Mononuclear cell (primary cell): ENCODE measurements around the gene C4orf33. TPM values are rescaled to one million over a fixed set of nuclear protein-coding genes. Genes with fewer than 3 reads are reported as not detected.
"Not testable (repeated sequence)": the region's sequence is repeated elsewhere in the genome, so short reads cannot be mapped to it uniquely, and the experiment has no call there.

Experiments used
- H3K27me3 ChIP-seq: 2 replicates; pipeline ENCODE4 v1.6.0; 2011; ENCODE audit warnings: low read length, control low read depth; ENCODE audit not compliant: insufficient read depth
- H3K4me1 ChIP-seq: 2 replicates; pipeline ENCODE4 v1.5.1; 2011; ENCODE audit warnings: mild to moderate bottlenecking, low read length, control low read depth; ENCODE audit not compliant: insufficient read depth
- H3K4me3 ChIP-seq: 2 replicates; pipeline ENCODE4 v1.5.1; 2011; ENCODE audit warnings: mild to moderate bottlenecking, low read length, moderate library complexity
- H3K9me3 ChIP-seq: 2 replicates; pipeline ENCODE4 v1.5.1; 2011; ENCODE audit warnings: low read depth, mild to moderate bottlenecking, control low read depth, low read length
- total RNA-seq: library from RNA; depleted of rRNA; stranded (reverse); fragments of >200 nt; gene quantifications from one replicate; pipeline ENCODE4 v1.2.3, GENCODE V29; 2012

Gene C4orf33, protein sequence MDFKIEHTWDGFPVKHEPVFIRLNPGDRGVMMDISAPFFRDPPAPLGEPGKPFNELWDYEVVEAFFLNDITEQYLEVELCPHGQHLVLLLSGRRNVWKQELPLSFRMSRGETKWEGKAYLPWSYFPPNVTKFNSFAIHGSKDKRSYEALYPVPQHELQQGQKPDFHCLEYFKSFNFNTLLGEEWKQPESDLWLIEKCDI
- 14.6 TPM for total RNA-seq

DNA sequence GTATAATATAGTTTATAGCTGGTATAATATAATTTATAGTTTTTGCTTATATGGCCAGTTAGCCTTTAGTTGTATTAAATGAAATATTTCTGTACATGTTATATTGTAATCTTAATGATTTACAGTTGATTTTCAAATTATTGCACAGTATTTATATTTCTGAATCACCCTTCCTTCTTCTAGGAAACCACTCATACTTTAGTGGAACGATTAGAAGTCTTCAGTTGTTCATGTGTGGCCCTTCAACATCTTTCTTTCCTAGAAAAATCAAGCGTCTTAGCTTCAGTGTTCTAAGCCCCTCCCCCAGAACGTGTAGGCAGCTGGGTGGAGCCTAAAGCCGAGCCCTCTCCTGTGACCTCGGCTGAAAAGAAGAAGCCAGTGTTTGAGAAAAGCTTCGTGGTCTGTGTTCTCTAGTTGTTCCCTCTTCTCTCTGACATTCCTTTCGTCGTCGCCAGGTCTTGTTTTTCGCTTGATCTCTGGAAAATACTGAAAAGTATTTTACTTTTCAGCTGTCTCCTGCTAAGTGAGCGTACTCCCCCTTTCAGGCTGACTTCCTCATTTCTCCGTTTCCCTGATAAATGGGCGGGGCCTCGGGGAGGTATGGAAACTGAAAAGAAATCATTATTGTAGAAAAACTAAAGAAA lies at the start of gene C4orf33:
Gene C4orf33, plus strand, starts transcription at position 342 of the 644 bp plus-strand sequence. CDS start 6,459 bp downstream, outside the sequence.
- no peaks in the 10 kb centered on the region for H3K9me3 ChIP-seq
- H3K27me3 ChIP-seq = no peaks in the 10 kb centered on the region
- peak within 1 kb of the TSS; percentile 86 for H3K4me3 ChIP-seq
- peaks cover 17% of the 10 kb centered on the region for H3K4me1 ChIP-seq

DNA sequence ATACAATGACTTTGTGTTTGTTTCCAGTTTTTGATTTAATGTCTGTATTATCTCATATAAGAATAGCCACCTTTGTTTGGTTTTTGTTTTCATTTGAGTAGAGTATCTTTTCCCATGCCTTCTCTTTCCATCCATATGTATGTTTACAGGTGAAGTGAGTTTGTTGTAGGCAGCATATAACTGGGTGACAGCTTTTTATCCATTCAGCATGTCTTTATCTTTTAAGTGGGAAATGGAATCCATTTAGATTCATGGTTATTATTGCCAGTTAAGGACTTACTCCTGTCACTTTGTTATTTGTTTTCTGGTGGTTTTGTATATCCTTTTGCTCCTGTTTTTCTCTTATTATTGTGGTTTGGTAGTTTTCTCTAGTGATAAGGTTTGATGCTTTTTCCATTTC lies 36.9 kb upstream of the C4orf33 start:
- no peak overlapping the region for H3K4me3 ChIP-seq
- H3K9me3 ChIP-seq = peaks cover 90% of the 10 kb centered on the region
- H3K4me1 ChIP-seq = no peaks in the 10 kb centered on the region
- H3K27me3 ChIP-seq = no peaks in the 10 kb centered on the region

DNA sequence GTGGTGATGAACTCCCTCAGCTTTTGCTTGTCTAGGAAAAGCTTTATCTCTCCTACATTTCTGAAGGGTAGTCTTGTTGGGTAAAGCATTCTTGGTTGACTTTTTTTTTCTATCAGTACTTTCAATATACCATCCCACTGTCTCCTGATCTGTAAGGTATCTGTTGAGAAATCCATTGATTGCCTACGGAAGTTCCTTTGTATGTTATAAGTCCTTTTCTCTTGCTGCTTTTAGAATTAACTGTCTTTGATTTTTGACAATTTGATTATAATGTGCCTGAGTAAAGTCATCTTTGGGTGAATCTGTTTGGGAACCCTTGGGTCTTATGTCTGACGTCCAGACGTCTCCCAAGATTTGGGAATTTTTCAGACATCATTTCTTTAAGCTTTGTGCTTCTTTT lies 33.4 kb upstream of the C4orf33 start:
- Histone ChIP-seq H3K27me3 (no peaks in the 10 kb centered on the region), H3K4me1 (no peaks in the 10 kb centered on the region), H3K4me3 (no peak overlapping the region), H3K9me3 (peaks cover 91% of the 10 kb centered on the region)

DNA sequence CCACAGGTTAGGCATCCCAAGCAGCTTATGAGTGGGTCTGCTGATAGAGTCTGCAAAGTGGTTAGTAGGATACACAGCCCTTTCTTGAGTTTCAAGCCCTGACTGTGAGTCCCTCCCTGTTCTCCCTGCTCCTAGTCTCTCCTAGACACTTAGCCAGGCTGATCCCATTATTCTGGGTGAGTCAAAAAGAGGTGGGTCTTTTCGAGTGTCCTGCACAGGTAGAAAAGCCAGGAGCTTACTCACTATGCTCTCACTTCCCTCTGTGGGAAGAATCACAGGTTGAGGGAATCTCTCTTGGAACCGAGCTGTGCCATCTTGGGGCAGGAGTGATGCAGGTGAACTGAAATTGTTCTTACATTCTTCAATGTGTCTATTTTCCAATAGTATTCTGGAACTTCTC lies 32.3 kb upstream of the C4orf33 start:
- peaks cover 80% of the 10 kb centered on the region for H3K9me3 ChIP-seq
- no peaks in the 10 kb centered on the region for H3K4me1 ChIP-seq
- no peak overlapping the region for H3K4me3 ChIP-seq
- H3K27me3 ChIP-seq = no peaks in the 10 kb centered on the region

DNA sequence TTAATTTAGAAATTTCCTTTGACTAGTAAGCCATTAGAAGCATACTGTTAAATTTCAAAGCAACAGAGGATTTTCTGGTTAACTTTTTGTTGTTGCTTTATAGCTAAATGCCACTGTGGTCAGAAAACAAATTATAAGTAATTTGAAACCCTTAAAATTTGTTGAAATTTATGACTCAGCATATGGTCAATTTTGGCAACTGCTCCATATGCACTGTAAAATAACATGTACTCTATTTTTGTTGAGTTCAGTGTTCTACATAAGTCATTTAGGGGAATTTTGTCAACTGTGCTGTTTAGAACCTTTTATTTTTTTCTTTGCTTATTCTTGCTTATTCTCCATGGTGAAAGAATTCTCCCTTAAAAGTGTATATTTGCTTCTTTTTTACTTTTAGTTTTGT lies 31.2 kb upstream of the C4orf33 start:
- H3K27me3 ChIP-seq = no peaks in the 10 kb centered on the region
- H3K9me3 ChIP-seq = peaks cover 70% of the 10 kb centered on the region
- no peak overlapping the region for H3K4me3 ChIP-seq
- no peaks in the 10 kb centered on the region for H3K4me1 ChIP-seq

DNA sequence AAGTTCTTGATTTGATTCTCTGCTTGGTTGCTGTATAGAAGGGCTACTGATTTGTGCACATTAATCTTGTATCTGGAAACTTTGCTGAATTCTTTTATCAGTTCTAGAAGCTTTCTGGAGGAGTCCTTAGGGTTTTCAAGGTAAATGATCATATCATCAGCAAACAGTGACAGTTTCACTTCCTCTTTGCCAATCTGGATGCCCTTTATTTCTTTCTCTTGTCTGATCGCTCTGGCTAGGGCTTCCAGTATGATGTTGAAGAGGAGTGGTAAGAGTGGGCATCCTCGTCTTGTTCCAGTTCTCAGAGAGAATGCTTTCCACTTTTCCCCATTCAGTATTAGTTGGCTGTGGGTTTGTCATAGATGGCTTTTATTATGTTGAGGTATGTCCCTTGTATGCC lies 26.4 kb upstream of the C4orf33 start:
- H3K9me3 ChIP-seq = peaks cover 24% of the 10 kb centered on the region
- not testable (repeated sequence) for H3K27me3 ChIP-seq, H3K4me3 ChIP-seq, H3K4me1 ChIP-seq

DNA sequence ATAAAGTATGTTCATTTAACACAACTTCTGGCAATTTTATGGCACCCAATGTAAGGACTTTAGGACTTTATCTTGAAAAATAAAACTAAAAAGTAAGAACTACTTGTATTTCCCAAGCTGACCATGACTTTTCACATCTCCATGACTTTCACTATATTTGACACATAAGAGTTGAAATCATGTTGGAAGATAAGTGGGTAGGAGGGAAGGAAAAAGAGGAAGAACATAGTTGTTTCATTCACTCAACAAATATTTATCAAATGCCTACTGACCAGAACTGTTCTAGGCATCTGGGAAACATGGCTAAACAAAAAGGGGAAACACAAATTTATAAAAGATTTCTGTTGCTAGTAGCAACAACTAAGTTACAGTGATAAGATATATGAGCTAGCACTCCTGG lies 18.6 kb upstream of the C4orf33 start:
- Histone ChIP-seq H3K4me3 (no peak overlapping the region), H3K27me3 (no peaks in the 10 kb centered on the region), H3K9me3 (peaks cover 5% of the 10 kb centered on the region), H3K4me1 (no peaks in the 10 kb centered on the region)

DNA sequence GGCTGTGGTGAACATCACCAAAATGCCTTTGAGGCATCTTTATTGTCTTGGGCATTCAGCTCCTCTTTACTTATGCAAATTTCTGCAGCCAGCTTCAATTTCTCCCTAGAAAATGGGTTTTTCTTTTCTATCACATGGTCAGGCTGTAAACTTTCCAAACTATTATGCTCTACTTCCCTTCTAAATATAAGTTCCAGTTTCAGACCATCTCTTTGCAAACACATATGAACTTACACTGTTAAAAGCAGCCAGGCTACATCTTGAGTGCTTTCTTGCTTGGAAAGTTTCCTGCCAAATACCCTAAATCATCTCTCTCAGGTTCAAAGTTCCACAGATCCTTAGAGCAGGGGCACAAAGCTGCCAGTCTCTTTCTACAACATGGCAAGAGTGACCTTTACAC lies 15.8 kb upstream of the C4orf33 start:
- Histone ChIP-seq H3K9me3 (peaks cover 5% of the 10 kb centered on the region), H3K4me3 (no peak overlapping the region), H3K27me3 (no peaks in the 10 kb centered on the region), H3K4me1 (peaks cover 3% of the 10 kb centered on the region)

DNA sequence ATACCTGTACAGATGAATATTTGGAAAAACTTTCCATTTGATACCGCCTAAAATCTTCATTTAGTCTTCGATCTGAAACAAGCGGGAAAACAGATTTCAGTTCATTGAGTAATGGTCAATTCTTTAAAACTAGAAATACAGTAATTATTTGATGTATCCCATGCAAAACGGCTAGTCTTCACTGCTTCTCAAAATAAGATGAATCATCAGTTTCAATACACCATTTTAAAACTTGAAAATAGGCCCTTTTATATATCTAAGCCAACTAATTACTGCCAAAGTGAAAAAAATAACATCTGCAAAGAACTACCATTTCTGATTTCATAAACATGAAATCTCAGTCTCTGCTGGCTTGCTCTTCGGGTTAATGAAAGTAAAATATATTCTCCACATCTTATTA lies 13.7 kb upstream of the C4orf33 start:
- peaks cover 8% of the 10 kb centered on the region for H3K4me1 ChIP-seq
- no peaks in the 10 kb centered on the region for H3K27me3 ChIP-seq
- H3K4me3 ChIP-seq = no peak overlapping the region
- peaks cover 5% of the 10 kb centered on the region for H3K9me3 ChIP-seq

DNA sequence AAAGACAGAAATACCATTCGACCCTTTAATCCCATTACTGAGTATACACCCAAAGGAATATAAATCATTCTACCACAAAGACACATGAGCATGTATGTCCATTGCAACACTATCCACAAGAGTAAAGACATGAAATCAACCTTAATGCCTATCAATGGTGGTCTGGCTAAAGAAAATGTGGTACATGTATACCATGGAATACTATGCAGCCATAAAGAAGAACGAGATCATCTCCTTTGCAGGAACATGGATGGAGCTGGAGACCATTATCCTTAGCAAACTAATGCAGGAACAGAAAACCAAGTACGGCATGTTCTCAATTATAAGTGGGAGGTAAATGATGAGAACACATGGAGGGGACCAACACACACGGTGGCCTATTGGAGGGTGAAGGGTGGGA lies 10.5 kb upstream of the C4orf33 start:
- no peak overlapping the region for H3K4me3 ChIP-seq
- no peaks in the 10 kb centered on the region for H3K27me3 ChIP-seq
- peaks cover 21% of the 10 kb centered on the region for H3K4me1 ChIP-seq
- H3K9me3 ChIP-seq = peaks cover under 1% of the 10 kb centered on the region

DNA sequence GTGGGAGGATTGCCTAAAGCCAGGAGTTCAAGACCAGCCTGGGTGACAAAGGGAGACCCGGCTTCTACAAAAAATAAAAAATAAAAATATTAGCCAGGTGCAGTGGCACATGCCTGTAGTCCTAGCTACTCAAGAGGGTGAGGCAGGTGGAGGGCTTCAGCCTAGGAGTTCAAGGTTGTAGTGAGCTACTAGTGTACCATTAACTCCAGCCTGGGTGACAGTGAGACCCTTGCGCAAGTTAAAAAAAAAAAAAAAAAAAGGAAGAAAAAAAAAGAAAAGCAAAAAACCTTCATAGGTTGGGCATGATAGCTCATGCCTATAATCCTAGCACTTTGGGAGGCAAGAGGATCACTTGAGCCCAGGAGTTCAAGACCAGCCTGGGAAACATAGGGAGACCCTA lies 8.4 kb upstream of the C4orf33 start:
- Histone ChIP-seq H3K9me3 (no peaks in the 10 kb centered on the region), H3K4me3 (no peak overlapping the region), H3K27me3 (no peaks in the 10 kb centered on the region), H3K4me1 (peaks cover 41% of the 10 kb centered on the region)

DNA sequence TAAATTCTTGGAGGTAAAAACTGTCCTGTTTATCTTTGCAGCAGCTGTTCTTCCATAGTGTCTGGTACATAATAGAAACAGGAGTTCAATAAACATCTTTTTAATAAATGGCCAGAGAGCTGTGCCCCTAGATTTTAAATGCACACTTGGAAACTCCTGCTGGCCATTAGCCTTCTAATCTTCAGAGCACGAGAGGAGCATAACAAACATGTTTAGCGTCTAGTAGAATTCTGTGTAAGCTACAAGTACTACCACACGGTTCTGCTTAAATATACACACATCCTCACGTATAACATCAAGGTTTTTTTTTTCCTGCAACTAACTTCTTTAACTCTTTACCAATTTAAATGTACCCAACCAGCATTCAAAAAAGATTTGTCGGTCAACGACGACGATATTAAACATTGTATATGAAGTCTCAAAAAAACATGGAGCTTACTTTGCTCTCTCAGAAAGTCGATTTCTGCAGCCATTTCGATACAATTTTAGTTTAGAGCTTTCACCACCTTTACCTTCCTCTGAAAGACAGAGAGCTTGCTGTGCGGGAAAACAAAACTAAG lies 3.2 kb upstream of the C4orf33 start:
- Histone ChIP-seq H3K4me3 (peak overlapping the region; percentile 83), H3K4me1 (peaks cover 31% of the 10 kb centered on the region), H3K27me3 (no peaks in the 10 kb centered on the region), H3K9me3 (no peaks in the 10 kb centered on the region)

DNA sequence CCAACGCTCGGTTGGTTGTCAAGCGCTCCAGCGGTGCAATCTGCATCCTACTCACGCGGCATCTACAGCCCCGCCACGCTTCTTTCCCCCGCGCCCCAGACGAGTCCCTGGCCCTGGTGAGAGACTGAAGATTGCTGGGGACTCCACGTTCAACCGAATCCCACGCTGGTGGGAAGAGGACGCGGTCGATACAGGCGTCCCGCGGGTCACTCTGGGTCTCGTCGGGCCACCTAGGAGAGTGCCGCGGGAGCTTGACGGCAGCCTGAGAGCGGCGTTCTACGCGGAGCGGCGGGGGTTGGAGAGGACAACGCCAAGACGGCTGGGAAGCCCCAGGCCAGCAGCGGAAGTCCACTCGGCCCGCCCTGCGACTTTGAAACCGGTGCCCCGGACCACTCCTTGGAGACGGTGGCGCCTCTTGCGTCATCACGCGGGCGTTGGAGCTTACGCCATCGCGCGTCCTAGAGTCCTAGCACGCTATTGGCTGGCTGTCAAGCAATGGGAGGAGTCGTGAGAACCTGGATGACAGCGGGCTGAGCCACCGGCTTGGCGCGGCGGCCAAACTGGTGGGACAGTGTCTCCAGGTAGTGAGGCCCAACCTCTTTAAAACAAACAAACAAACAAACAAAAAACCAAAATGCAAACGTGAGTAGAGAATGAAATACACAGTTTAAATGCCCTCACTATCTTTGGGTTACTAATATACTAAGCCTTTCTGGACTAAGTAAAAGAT lies 2.6 kb upstream of the C4orf33 start, which contains the start of gene SCLT1:
Gene SCLT1, minus strand, starts transcription at position 349 of the 730 bp plus-strand sequence. CDS start 436 bp downstream, outside the sequence.
- no peaks in the 10 kb centered on the region for H3K9me3 ChIP-seq
- peak within 1 kb of the TSS; percentile 83 for H3K4me3 ChIP-seq
- no peaks in the 10 kb centered on the region for H3K27me3 ChIP-seq
- H3K4me1 ChIP-seq = peaks cover 30% of the 10 kb centered on the region

DNA sequence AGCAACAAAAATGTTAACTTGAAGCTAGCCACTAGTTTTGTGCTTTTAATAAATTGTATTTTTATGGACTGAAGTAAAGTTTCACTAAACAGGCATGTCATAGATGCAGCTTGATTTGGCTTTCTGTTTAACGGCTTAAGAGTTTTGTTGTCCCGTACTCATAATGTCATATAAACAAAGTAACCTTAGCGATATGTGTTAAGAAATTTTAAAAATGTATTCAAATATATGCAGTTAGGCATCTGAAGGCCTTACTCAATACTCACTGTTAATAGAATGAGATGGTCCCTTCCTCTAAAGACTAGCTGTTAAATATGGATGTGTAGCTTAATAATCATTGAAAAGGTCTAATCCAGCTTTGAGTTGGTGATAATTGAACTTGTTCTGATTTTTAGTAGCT lies 1.6 kb upstream of the C4orf33 start:
- Histone ChIP-seq H3K27me3 (no peaks in the 10 kb centered on the region), H3K4me1 (peaks cover 30% of the 10 kb centered on the region), H3K4me3 (no peak overlapping the region), H3K9me3 (no peaks in the 10 kb centered on the region)

DNA sequence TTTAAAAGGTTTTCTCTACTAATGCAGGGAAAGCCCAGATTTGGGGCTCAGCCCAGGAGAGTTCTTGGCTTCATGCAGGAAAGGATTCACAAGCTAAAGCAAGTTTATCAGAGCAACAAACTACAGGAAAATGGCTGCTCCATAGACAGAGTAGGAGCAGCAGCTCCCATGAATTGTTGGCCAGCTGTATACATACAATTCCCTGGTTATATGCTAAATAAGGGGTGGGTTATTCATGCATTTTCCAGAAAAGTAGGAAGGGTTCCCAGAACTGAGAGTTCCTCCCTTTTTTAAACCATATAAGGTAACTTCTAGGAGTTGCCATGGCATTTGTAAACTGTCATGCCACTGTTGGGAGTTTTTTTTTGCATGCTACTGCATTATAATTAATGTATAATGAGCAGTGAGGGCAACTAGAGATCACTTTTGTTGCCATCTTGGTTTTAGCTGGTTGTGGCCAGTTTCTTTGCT lies 2.6 kb downstream of the C4orf33 start:
- Histone ChIP-seq H3K4me3 (no peak overlapping the region), H3K9me3 (no peaks in the 10 kb centered on the region), H3K27me3 (no peaks in the 10 kb centered on the region), H3K4me1 (no peaks in the 10 kb centered on the region)
